H1 (cell line): ENCODE measurements around the gene ADPRS. TPM values are rescaled to one million over a fixed set of nuclear protein-coding genes. Genes with fewer than 3 reads are reported as not detected.

Experiments
- CTCF ChIA-PET: fragments of 300-600 bp; sonication (Branson Sonifier 250); formaldehyde crosslinking; loops from one replicate; lab custom pipeline; 2021; ENCODE audit not compliant: partially characterized antibody; lab: Charles Lee
- POLR2A ChIA-PET: fragments of 300-600 bp; sonication (Branson Sonifier 250); formaldehyde crosslinking; loops from one replicate; lab custom pipeline; 2021; ENCODE audit warnings: inconsistent platforms; ENCODE audit not compliant: partially characterized antibody; lab: Charles Lee
- DNase-seq, 2 experiments: peaks; one replicate each; pipeline versions ENCODE4 v3.0.0 to v3.0.0-alpha.2; 2010 to 2022; ENCODE audit warnings: low spot score in 2 of 2, low read depth in 1 of 2, mixed read lengths in 1 of 2
- FAIRE-seq: peaks from 2 replicates; lab custom pipeline; 2011; peaks lifted over from hg19 to GRCh38; lab: Jason Lieb, UNC
- H2AFZ ChIP-seq: 2 replicates; pipeline ENCODE4 v1.8.1; 2012; ENCODE audit warnings: low read length, inconsistent platforms
- H2AK5ac ChIP-seq: 2 replicates; pipeline ENCODE4 v1.6.1; 2013; ENCODE audit warnings: low read depth, low read length
- H2BK120ac ChIP-seq: replicated peaks from 2 replicates; pipeline ENCODE3; 2013; ENCODE audit warnings: low read depth, low read length, inconsistent platforms
- H2BK12ac ChIP-seq: 2 replicates; pipeline ENCODE4 v1.6.1; 2013; ENCODE audit warnings: low read depth, low read length
- H2BK15ac ChIP-seq: 2 replicates; pipeline ENCODE4 v1.6.1; 2013; ENCODE audit warnings: low read length
- H2BK20ac ChIP-seq: 2 replicates; pipeline ENCODE4 v1.6.1; 2013; ENCODE audit warnings: low read length
- H2BK5ac ChIP-seq: 2 replicates; pipeline ENCODE4 v1.6.1; 2013; ENCODE audit warnings: low read depth, low read length
- H3K14ac ChIP-seq: 2 replicates; pipeline ENCODE4 v1.6.1; 2013; ENCODE audit warnings: inconsistent platforms; ENCODE audit not compliant: insufficient read length
- H3K18ac ChIP-seq: 2 replicates; pipeline ENCODE4 v1.6.1; 2013; ENCODE audit warnings: low read length; ENCODE audit errors: extremely low read depth
- H3K23ac ChIP-seq: 2 replicates; pipeline ENCODE4 v1.6.1; 2013; ENCODE audit warnings: inconsistent platforms; ENCODE audit not compliant: insufficient read length
- H3K23me2 ChIP-seq: 2 replicates; pipeline ENCODE4 v1.6.1; 2013; ENCODE audit warnings: low read depth, low read length
- H3K27ac ChIP-seq: 2 replicates; pipeline ENCODE4 v1.6.1; 2011; ENCODE audit warnings: low read depth, low read length, inconsistent platforms
- H3K27me3 ChIP-seq, 4 experiments: replicated peaks in 1 of 4; 1 replicate in 1 of 4; 2 replicates in 3 of 4; pipeline versions ENCODE4 v1.6.1 to v1.8.1; 2011 to 2013; ENCODE audit warnings: low read length in 3 of 4, mild to moderate bottlenecking in 3 of 4, inconsistent platforms in 2 of 4, mixed read lengths in 2 of 4, moderate library complexity in 1 of 4; ENCODE audit not compliant: control insufficient read depth in 3 of 4, insufficient read depth in 3 of 4; ENCODE audit errors: extremely low read depth in 1 of 4
- H3K36me3 ChIP-seq, 4 experiments: 2 replicates each; pipeline versions ENCODE4 v1.6.1 to v1.8.1; 2011 to 2013; ENCODE audit warnings: mild to moderate bottlenecking in 4 of 4, low read length in 3 of 4, moderate library complexity in 2 of 4, control low read depth in 1 of 4, inconsistent platforms in 1 of 4; ENCODE audit not compliant: insufficient read depth in 4 of 4, control insufficient read depth in 2 of 4
- H3K4ac ChIP-seq: replicated peaks from 2 replicates; pipeline ENCODE3; 2013; ENCODE audit warnings: low read length, low read depth, mixed read lengths, inconsistent platforms; ENCODE audit not compliant: insufficient read length
- H3K4me1 ChIP-seq, 4 experiments: replicated peaks in 1 of 4; 1 replicate in 1 of 4; 2 replicates in 3 of 4; pipeline versions ENCODE4 v1.6.1 to v1.8.1; 2011 to 2013; ENCODE audit warnings: low read length in 3 of 4, inconsistent platforms in 2 of 4, mixed read lengths in 1 of 4; ENCODE audit not compliant: insufficient read depth in 4 of 4, control insufficient read depth in 3 of 4
- H3K4me2 ChIP-seq, 2 experiments: 2 replicates each; pipeline versions ENCODE4 v1.6.1 to v1.8.1; 2011 to 2013; ENCODE audit warnings: low read depth in 2 of 2, low read length in 2 of 2, control low read depth in 1 of 2, inconsistent platforms in 1 of 2, mild to moderate bottlenecking in 1 of 2; ENCODE audit not compliant: insufficient read depth in 1 of 2
- H3K4me3 ChIP-seq, 4 experiments: fragments of 200-600, 300-600 bp in 1 of 4; sonication (generic), shearing (Covaris generic), sonication (Bioruptor Twin) in 1 of 4; 2 replicates each; pipeline versions ENCODE4 v1.5.1 to v1.8.1; 2011 to 2016; ENCODE audit warnings: low read length in 4 of 4, low read depth in 3 of 4, control low read depth in 2 of 4, inconsistent platforms in 2 of 4, mild to moderate bottlenecking in 2 of 4, mixed read lengths in 1 of 4, moderate library complexity in 1 of 4; ENCODE audit not compliant: insufficient read depth in 2 of 4; ENCODE audit errors: extremely low read depth in 1 of 4
- H3K56ac ChIP-seq: replicated peaks from 2 replicates; pipeline ENCODE3; 2013; ENCODE audit warnings: low read depth, mild to moderate bottlenecking, mixed read lengths, low read length, inconsistent platforms; ENCODE audit not compliant: insufficient read length
- H3K79me1 ChIP-seq: 2 replicates; pipeline ENCODE4 v1.6.1; 2013; ENCODE audit warnings: low read depth, low read length, control low read depth
- H3K79me2 ChIP-seq, 2 experiments: 2 replicates each; pipeline versions ENCODE4 v1.6.1 to v1.8.1; 2012 to 2013; ENCODE audit warnings: low read length in 2 of 2, mild to moderate bottlenecking in 2 of 2, inconsistent platforms in 1 of 2; ENCODE audit not compliant: insufficient read depth in 2 of 2, control insufficient read depth in 1 of 2
- H3K9ac ChIP-seq, 4 experiments: replicated peaks in 1 of 4; 1 replicate in 1 of 4; 2 replicates in 3 of 4; pipeline versions ENCODE4 v1.6.1 to v1.8.1; 2011 to 2013; ENCODE audit warnings: low read depth in 3 of 4, low read length in 3 of 4, control low read depth in 2 of 4, mild to moderate bottlenecking in 2 of 4, moderate library complexity in 2 of 4, inconsistent platforms in 1 of 4; ENCODE audit errors: extremely low read depth in 1 of 4
- H3K9me3 ChIP-seq, 2 experiments: 2 replicates each; pipeline versions ENCODE4 v1.6.1 to v1.8.1; 2012 to 2013; ENCODE audit warnings: mild to moderate bottlenecking in 2 of 2, moderate library complexity in 2 of 2, control low read depth in 1 of 2, inconsistent platforms in 1 of 2, low read depth in 1 of 2, low read length in 1 of 2, mixed read lengths in 1 of 2; ENCODE audit not compliant: insufficient read depth in 2 of 2
- H4K20me1 ChIP-seq, 2 experiments: replicated peaks in 1 of 2; 2 replicates each; pipeline versions ENCODE3 to v1.8.1; 2011 to 2013; ENCODE audit warnings: inconsistent platforms in 2 of 2, low read length in 2 of 2, mild to moderate bottlenecking in 1 of 2; ENCODE audit not compliant: insufficient read depth in 2 of 2, control insufficient read depth in 1 of 2
- H4K5ac ChIP-seq: 2 replicates; pipeline ENCODE4 v1.6.1; 2013; ENCODE audit warnings: low read length, low read depth, mixed read lengths, inconsistent platforms; ENCODE audit not compliant: insufficient read length
- H4K8ac ChIP-seq: 2 replicates; pipeline ENCODE4 v1.8.0; 2013; ENCODE audit warnings: mild to moderate bottlenecking, moderate library complexity, low read length, inconsistent platforms; ENCODE audit not compliant: insufficient read depth; ENCODE audit errors: extremely low read depth
- H4K91ac ChIP-seq: replicated peaks from 2 replicates; pipeline ENCODE3; 2013; ENCODE audit warnings: low read length, mixed read lengths, inconsistent platforms; ENCODE audit not compliant: insufficient read length
- BRCA1 ChIP-seq: IDR thresholded peaks from 2 replicates; pipeline ENCODE4 v1.6.1; 2012; ENCODE audit warnings: low read depth, low read length, improper control_type of control experiment
- JUN ChIP-seq: IDR thresholded peaks from 2 replicates; pipeline ENCODE4 v1.6.1; 2011; ENCODE audit warnings: low read depth, mild to moderate bottlenecking, improper control_type of control experiment, low read length
- WGBS, 2 experiments: shearing (Covaris generic) in 1 of 2; methylation state at CpG; one replicate each; pipeline versions ENCODE4 v1.1.6 to v1.1.7; 2013 to 2015; ENCODE audit warnings: low lambda C conversion rate in 2 of 2, mixed read lengths in 2 of 2, inconsistent platforms in 1 of 2, low coverage in 1 of 2, missing lambda C conversion rate in 1 of 2; ENCODE audit not compliant: insufficient replicate concordance in 2 of 2, insufficient coverage in 1 of 2, insufficient read length in 1 of 2; ENCODE audit errors: extremely low coverage in 1 of 2, missing lambda C conversion rate in 1 of 2; 5-methylcytosine and 5-hydroxymethylcytosine counted together
- polyA plus RNA-seq, 7 experiments: library from polyadenylated mRNA; depleted of rRNA in 3 of 7; stranded (reverse) in 5 of 7; unstranded in 2 of 7; fragments of >200 nt in 5 of 7; fragments of 200-250 nt in 2 of 7; gene quantifications; 1 replicate in 5 of 7; 2 replicates in 1 of 7; 4 replicates in 1 of 7; pipeline versions ENCODE4 v1.2.1 to v1.2.3, GENCODE V29; 2011 to 2013; ENCODE audit warnings: missing spikeins in 2 of 7, mixed read lengths in 2 of 7
- total RNA-seq: library from RNA; stranded (reverse); fragmentation: NEBNext Ultra II Directional; extraction: Animal tissue kit (Norgen Biotek cat#: 25700); gene quantifications from 2 replicates; pipeline ENCODE4 v1.2.1, GENCODE V29; 2021

Gene ADPRS
- total and polyA plus RNA-seq, 2 of the 8 experiments (the other 6 are each of a cell fraction or from before 2014, with no cell fraction given), result 22.9 to 38.1 TPM

GRCh38 chr1:36092798-36093185 lies 4.1 kb downstream of the ADPRS start:
- Histone ChIP-seq H2BK20ac (no peak overlapping the region), H4K91ac (no peak overlapping the region), H3K27ac (no peak overlapping the region), H2BK120ac (no peak overlapping the region), H3K23me2 (peaks cover 6% of the 10 kb centered on the region; the same call in 1 of the 2 replicates), H3K18ac (no peak overlapping the region), H3K14ac (no peak overlapping the region), H3K4me3 (no peak overlapping the region), H2BK5ac (no peak overlapping the region), H3K36me3 (peaks cover 23 to 38% (median 33%) of the 10 kb centered on the region in 4 experiments), H4K5ac (no peak overlapping the region), H4K8ac (no peak overlapping the region), H2AK5ac (no peak overlapping the region), H3K9ac (no peak overlapping the region), H2BK15ac (no peak overlapping the region), H3K4me1 (peaks cover 0 to 20% (median 16%) of the 10 kb centered on the region in 4 experiments; a peak in 5 of 7 replicates), H3K23ac (no peak overlapping the region), H2AFZ (no peak overlapping the region)
- CTCF ChIA-PET, result interaction anchor here (1.2 to 32.6 kb wide), 4 partner anchors 45 to 70 kb away, joined by 3 to 738 read pairs (median 3); partner anchors contain the start of gene TRAPPC3
- DNase-seq, result no peak
- TF ChIP-seq JUN (no peak), BRCA1 (no peak)
- TF ChIP-seq, all 59 proteins: peak for 0
- POLR2A ChIA-PET, result no interaction called here
- Histone ChIP-seq H3K4me2 (no peak overlapping the region), H3K79me2 (peaks cover 0 to 15% of the 10 kb centered on the region in 2 experiments; a peak in 2 of 4 replicates), H3K79me1 (peaks cover 5% of the 10 kb centered on the region; the same call in 1 of the 2 replicates), H3K4ac (no peak overlapping the region), H3K9me3 (no peaks in the 10 kb centered on the region), H4K20me1 (peaks cover 0 to 10% of the 10 kb centered on the region in 2 experiments), H2BK12ac (no peak overlapping the region), H3K56ac (no peak overlapping the region), H3K27me3 (no peaks in the 10 kb centered on the region)
- FAIRE-seq, result no peak
- 95% methylated on average over 8 of the region's 9 CpGs; no CpG with 5 or more reads in 1 of the 2 experiments for WGBS, 2 experiments
